ENCODE measurements around the gene POLR3A.

GRCh38 chr10:78045237-78045636 is 15.9 kb upstream of the POLR3A start:
- TF ChIP-seq CTCF (IDR thresholded peaks at IDR 0.05) (no peak), POLR2A (IDR thresholded peaks at IDR 0.05) (no peak)

All from esophagus squamous epithelium (tissue), 4 donors.